ENCODE measurements around the gene CDA.

DNA sequence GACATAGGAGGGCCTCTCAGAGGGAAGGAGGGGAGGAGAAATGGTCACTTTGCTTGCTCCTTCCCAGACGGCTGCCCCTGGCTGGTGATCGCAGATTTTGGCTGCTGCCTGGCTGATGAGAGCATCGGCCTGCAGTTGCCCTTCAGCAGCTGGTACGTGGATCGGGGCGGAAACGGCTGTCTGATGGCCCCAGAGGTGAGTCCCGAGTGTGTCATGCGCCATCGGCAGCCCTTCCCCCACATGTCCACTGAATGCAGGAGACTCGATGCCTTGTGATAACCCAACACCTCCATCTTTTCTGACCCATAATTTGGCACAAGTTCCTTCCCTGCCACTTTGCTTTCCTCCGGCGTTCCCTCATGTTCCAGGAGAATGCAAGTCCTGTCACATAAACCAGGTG lies 59.5 kb downstream of the CDA start:
- TF ChIP-seq, protein P1, sequence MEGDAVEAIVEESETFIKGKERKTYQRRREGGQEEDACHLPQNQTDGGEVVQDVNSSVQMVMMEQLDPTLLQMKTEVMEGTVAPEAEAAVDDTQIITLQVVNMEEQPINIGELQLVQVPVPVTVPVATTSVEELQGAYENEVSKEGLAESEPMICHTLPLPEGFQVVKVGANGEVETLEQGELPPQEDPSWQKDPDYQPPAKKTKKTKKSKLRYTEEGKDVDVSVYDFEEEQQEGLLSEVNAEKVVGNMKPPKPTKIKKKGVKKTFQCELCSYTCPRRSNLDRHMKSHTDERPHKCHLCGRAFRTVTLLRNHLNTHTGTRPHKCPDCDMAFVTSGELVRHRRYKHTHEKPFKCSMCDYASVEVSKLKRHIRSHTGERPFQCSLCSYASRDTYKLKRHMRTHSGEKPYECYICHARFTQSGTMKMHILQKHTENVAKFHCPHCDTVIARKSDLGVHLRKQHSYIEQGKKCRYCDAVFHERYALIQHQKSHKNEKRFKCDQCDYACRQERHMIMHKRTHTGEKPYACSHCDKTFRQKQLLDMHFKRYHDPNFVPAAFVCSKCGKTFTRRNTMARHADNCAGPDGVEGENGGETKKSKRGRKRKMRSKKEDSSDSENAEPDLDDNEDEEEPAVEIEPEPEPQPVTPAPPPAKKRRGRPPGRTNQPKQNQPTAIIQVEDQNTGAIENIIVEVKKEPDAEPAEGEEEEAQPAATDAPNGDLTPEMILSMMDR (IDR thresholded peaks at IDR 0.05) = no peak
- TF ChIP-seq POLR2A (IDR thresholded peaks at IDR 0.05) = no peak
- TF ChIP-seq POLR2AphosphoS5 (IDR thresholded peaks at IDR 0.05) = no peak
